ENCODE measurements around the gene RCC1. TPM values are rescaled to one million over a fixed set of nuclear protein-coding genes. Genes with fewer than 3 reads are reported as not detected.

Gene RCC1
- total and polyA plus RNA-seq, 2 donors (not counting 3 experiments of a cell fraction or from before 2014, with no cell fraction given): 37.1 to 77.7 TPM

DNA sequence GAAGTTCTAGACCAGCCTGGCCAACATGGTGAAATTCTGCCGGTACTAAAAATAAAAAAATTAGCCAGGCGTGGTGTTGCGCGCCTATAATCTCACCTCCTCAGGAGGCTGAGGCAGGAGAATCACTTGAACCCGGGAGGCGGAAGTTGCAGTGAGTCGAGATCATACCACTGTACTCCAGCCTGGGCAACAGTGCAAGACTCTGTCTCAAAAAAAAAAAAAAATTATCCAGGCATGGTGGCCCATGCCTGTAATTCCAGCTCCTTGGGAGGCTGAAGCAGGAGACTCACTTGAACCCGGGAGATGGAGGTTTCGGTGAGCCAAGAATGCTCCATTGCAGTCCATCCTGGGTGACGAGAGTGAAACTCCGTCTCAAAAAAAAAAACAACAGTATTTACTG is 67.7 kb downstream of the RCC1 start:
- peaks cover 19 to 21% of the 10 kb centered on the region in 2 experiments for H3K36me3 ChIP-seq (ENCODE audit: control insufficient read depth in 2 of 2, extremely low read depth in 1 of 2, insufficient read depth in 2 of 2, low read length in 2 of 2)
- BruUV-seq (replicated peaks): no TSS peak
- H3K9me1 ChIP-seq (replicated peaks; ENCODE audit: control insufficient read depth, extremely low read depth, insufficient read depth, low read length): no peaks in the 10 kb centered on the region
- H2AFZ ChIP-seq (ENCODE audit: low read depth, low read length): no peak overlapping the region
- no peak overlapping the region for H3K27ac ChIP-seq (ENCODE audit: insufficient read depth, low read depth, low read length)
- FAIRE-seq: no peak
- no peak overlapping the region for H3K4me3 ChIP-seq (replicated peaks in 1 of 3; ENCODE audit: insufficient read depth in 1 of 3, low read depth in 1 of 3, low read length in 3 of 3)
- ChIA-PET CTCF (interaction anchor here (1.5 kb wide), 1 partner anchor 21 kb away, joined by 4 read pairs; the partner anchor contains the start of gene TRNAU1AP), POLR2A (no interaction called here)
- no peaks in the 10 kb centered on the region for H3K79me2 ChIP-seq (ENCODE audit: control insufficient read depth, insufficient read depth, low read length)
- H3K9ac ChIP-seq (replicated peaks; ENCODE audit: extremely low read depth, insufficient read depth, low read length): no peak overlapping the region
- H3K4me2 ChIP-seq (ENCODE audit: insufficient read depth, low read length): no peak overlapping the region
- no peak for DNase-seq (ENCODE audit: low read depth, low spot score)
- no peak for TF ChIP-seq GATA2 (IDR thresholded peaks at IDR 0.05; ENCODE audit: insufficient read depth, insufficient read length, low read depth, low read length)
- TF ChIP-seq JUN (IDR thresholded peaks at IDR 0.05; ENCODE audit: borderline replicate concordance, insufficient read depth, insufficient read length, low read depth): no peak
- TF ChIP-seq, protein P1, sequence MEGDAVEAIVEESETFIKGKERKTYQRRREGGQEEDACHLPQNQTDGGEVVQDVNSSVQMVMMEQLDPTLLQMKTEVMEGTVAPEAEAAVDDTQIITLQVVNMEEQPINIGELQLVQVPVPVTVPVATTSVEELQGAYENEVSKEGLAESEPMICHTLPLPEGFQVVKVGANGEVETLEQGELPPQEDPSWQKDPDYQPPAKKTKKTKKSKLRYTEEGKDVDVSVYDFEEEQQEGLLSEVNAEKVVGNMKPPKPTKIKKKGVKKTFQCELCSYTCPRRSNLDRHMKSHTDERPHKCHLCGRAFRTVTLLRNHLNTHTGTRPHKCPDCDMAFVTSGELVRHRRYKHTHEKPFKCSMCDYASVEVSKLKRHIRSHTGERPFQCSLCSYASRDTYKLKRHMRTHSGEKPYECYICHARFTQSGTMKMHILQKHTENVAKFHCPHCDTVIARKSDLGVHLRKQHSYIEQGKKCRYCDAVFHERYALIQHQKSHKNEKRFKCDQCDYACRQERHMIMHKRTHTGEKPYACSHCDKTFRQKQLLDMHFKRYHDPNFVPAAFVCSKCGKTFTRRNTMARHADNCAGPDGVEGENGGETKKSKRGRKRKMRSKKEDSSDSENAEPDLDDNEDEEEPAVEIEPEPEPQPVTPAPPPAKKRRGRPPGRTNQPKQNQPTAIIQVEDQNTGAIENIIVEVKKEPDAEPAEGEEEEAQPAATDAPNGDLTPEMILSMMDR (IDR thresholded peaks at IDR 0.05; ENCODE audit: extremely low read depth in 1 of 2, insufficient read depth in 1 of 2, low read depth in 1 of 2, low read length in 2 of 2): no peak
- TF ChIP-seq POLR2AphosphoS5 (IDR thresholded peaks at IDR 0.05; ENCODE audit: insufficient read depth, low read depth, low read length): no peak
- TF ChIP-seq, protein P2, sequence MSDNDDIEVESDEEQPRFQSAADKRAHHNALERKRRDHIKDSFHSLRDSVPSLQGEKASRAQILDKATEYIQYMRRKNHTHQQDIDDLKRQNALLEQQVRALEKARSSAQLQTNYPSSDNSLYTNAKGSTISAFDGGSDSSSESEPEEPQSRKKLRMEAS (IDR thresholded peaks at IDR 0.05; ENCODE audit: insufficient read depth, insufficient read length): no peak
- TF ChIP-seq EZH2 (IDR thresholded peaks at IDR 0.05; ENCODE audit: borderline replicate concordance, low read depth, low read length, severe bottlenecking): no peak
- no peak for TF ChIP-seq MYC (IDR thresholded peaks at IDR 0.05; ENCODE audit: low read depth, low read length)
- TF ChIP-seq FOS (IDR thresholded peaks at IDR 0.05; ENCODE audit: borderline replicate concordance, insufficient read depth, low read length): no peak
- TF ChIP-seq POLR2A (IDR thresholded peaks at IDR 0.05; ENCODE audit: low read depth, low read length): no peak
- dilution Hi-C loops (cut with MboI; ENCODE audit: extremely low pct_ligation_motif_present, low sequenced_read_pairs): no loop called here
- intact Hi-C loops (cut with micrococcal nuclease): no loop called here
- no peaks in the 10 kb centered on the region for H4K20me1 ChIP-seq (replicated peaks; ENCODE audit: control insufficient read depth, extremely low read depth, insufficient read depth, low read length)
- peaks cover under 1% of the 10 kb centered on the region for H3K4me1 ChIP-seq (ENCODE audit: control insufficient read depth, extremely low read depth, insufficient read depth, low read length)
- no peaks in the 10 kb centered on the region for H3K9me3 ChIP-seq (replicated peaks; ENCODE audit: control insufficient read depth, insufficient read depth, low read length)
- H3K27me3 ChIP-seq (ENCODE audit: control insufficient read depth in 2 of 2, insufficient read depth in 2 of 2, low read length in 2 of 2): no peaks in the 10 kb centered on the region

Measured in endothelial cell of umbilical vein (primary cell).